Ureter (tissue), 1 donor: Measurements from ENCODE around the gene TMCC1. TPM values are rescaled to one million over a fixed set of nuclear protein-coding genes. Genes with fewer than 3 reads are reported as not detected.
"Not testable (repeated sequence)": the region's sequence is repeated elsewhere in the genome, so short reads cannot be mapped to it uniquely, and the experiment has no call there.

ENCODE experiments used
- DNase-seq: peaks from one replicate; pipeline ENCODE4 v3.0.0-alpha.2; 2020; ENCODE audit warnings: low spot score
- total RNA-seq: library from RNA; stranded (reverse); gene quantifications from one replicate; pipeline ENCODE4 v1.2.4, GENCODE V29; 2023
- donor health status: DM: yes; HTN: yes; CAD: no.

Gene TMCC1
- total RNA-seq, 1 donor from 2014 or later, result 68.0 TPM

DNA sequence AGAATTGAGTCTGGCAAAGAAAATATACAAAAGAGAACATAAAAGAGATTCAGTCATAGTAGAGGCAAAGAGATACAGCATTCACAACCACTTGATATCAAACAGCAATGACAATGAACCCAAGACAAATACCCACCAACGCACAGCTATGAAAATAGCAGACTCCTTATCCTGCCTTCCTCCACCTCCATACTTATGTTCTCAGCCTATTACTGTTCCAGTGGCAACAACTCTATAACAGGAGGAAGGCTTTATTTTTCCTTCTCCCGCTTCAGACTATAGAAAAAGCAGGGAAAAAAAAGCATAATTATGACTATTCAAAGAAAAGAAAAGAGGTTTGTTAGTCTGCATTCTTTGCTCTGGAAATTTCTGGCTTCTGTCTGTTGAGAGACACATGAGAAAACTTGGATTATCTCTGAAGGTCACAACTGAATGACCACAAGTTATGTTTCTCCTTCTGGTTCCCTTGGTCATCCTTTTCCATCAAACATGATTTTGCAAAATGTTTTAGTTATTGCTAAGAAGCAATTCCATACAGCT, 205.9 kb downstream of the TMCC1 start:
- no peak for DNase-seq

DNA sequence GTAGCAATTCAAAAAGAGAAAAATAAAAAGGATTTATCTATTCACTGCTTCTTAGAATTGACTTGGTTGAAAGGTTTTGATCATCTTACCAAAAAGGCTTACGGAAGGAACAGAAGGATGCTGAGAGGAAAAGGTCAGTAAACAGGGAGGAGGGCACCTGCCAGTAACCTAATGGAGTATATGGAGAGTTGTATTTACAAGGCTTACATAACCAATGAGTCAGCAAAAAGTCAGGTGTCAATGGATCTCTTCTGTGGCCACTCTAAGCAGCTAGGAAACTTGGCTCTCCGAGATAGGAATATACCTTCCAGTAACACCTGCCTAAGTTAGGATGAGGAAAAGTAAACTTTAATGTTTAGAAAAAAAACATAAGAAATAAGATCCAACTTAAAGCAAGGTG, 206.6 kb downstream of the TMCC1 start:
- no peak for DNase-seq

DNA sequence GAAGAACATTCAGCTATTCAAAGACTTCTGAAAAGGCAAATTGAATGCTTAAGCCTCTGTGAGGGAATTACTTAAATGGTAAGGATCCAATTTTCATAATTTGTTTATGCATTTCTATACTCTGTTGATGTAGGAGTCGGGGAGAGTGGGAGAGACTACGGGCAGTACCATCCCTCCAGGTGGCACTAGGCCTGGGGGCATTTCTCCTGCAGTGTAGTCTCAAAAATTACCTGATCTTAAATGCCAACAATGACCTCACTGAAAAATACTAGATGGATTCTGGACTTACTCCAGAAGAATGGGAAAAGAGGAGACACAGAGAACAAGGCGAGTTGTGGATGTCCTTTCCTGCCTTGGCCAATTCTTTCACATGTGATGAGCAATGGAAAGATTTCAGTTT, 209.2 kb downstream of the TMCC1 start:
- DNase-seq, result no peak

DNA sequence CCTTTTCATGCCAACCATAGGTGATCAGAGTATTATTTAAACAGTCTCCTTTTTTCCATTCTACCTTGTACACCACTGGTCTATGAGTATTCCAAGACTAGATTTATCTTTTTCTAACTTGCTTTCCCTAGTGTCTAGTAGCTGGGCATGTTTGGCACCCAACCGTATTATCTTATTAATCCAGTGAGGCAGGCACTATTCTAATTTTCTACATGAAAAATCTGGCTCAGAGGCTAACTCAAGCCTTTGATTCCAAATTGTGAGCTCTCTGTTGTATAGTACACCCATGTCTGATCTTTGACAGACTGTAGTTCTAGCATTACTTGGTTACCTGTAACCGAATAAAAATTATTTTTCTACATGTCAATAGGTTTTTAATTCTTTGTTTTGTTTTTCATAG, 210.3 kb downstream of the TMCC1 start:
- DNase-seq, result no peak

DNA sequence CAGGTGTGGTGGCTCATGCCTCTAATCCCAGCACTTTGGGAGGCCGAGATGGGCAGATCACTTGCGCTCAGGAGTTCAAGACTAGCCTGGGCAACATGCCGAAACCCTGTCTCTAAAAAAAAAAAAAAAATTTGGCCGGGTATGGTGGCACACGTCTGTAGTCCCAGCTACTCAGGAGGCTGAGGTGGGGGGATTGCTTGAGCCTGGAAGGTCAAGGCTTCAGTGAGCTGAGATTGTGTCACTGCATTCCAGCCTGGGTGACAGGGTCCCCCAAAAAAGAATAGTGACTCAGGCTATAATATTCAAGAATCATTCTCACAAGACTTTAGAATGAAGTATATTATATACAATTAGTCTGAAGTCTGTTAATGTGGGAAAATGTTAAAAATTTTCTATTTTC, 216.5 kb downstream of the TMCC1 start:
- no peak for DNase-seq

DNA sequence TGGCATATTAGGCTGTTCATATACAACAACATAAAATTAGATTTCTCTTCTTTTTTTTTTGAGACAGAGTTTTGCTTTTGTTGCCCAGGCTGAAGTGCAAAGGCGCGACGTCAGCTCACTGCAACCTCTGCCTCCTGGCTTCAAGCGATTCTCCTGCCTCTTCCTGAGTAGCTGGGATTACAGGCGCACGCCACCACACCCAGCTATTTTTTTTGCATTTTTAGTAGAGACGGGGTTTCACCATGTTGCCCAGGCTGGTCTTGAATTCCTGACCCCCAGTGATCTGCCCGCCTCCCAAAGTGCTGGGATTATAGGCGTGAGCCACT, 218.8 kb downstream of the TMCC1 start:
- not testable (repeated sequence) for DNase-seq

DNA sequence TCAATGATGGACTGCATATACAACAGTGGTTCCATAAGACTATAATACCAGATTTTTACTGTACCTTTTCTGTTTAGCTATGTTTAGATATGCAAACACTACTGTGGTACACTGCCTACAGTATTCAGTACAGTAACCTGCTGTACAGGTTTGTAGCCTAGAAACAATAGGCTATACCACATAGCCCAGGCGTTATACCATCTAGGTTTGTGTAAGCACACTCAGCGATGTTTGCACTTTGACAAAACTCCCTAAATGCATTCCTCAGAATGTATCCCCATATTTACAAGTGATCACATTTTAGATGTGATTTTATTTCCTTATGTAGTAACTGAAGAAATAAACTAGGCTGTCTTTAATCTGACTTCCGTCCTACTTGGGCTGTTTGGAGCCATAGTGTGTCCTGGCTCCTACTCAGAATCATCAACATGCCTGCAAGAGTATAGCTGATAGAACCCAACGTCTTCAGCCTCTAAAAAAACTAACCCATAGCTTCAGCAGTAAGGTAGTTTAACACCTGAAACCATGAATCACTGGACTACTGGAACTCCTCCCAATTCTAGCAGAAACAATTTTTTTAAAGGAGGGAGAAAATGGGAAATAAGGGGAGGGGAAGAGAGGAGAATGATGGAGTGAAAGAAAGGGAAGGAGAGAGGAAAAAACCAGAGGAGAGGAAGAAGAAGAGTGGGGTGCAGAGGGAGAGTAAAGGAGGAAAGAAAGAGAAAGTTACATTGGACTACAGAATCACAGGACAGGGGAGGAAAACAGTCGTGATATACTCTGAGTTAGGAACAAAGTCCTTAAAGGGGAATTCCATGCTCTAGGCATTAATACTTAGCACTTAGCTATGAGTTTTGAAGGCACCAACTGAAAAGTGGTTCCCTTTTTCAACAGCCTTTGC, 219.4 kb downstream of the TMCC1 start:
- no peak for DNase-seq

DNA sequence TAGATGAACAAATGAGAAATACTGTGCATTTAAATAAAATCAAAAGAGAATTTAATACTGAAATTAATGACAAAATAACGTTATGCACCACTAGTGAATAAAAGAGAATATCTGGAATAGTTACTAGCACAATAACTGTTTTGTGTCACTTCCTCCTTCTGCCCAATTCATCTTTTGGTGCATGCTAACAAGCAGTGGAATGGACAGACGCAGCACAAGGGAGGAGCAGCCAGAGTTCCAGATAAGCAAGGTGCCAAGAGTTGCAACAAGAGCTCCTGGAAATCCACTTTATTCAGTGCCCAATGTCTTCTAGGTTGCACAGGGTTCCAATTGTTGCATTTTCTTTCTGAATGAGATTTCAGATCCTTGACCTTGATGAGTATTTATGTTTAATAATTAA, 220.5 kb downstream of the TMCC1 start:
- no peak for DNase-seq

DNA sequence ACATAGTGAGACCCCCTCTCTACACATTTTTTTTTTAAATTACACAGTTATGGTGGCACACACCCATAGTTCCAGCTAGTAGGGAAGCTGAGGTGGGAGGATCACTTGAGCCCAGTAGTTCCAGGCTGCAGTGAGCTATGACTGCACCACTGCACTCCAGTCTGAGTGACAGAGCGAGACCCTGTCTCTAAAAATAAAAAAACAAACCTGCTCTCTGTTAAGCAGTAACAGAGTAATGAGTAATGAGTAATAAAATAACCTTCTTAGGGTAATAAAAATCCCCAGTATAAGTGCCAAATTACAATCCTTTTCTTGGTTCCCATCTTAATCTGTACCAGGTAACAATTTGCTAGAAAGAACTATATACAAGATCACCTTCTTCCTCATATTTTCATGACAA, 221.1 kb downstream of the TMCC1 start:
- DNase-seq, result no peak

DNA sequence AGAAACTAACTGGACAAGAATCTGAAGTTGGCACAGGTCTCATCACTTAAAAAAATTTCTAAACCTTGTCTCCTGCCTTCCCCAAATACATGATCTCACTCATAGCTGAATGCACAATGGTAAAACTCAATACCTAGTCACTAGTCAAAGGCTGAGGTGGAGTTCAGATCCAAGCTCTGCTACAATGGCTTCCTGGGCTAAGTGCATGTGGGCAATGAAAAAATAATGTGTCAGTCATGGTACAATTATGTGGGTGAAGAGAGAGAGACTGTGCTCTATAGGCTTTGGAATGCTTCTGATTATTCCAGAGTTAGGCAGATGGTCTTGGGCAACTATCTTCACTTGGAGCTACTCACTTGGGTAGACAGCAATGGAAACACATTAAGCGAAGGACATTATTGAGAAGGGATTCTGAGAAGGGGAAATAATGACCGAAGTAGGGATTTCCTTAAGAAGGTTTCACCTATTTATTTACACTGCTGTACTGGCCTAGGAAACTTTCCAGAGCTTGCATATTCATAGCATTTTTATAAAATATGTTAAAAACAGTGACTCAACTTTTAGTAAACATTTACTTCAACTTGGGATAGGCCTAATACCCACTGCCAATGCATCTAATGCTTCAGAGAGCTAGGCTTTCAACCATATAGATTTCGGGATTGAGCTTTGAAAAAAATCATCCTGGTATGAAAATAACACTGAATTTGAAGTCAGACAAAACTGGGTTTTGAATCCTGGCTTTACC, 228.3 kb downstream of the TMCC1 start:
- DNase-seq, result no peak

DNA sequence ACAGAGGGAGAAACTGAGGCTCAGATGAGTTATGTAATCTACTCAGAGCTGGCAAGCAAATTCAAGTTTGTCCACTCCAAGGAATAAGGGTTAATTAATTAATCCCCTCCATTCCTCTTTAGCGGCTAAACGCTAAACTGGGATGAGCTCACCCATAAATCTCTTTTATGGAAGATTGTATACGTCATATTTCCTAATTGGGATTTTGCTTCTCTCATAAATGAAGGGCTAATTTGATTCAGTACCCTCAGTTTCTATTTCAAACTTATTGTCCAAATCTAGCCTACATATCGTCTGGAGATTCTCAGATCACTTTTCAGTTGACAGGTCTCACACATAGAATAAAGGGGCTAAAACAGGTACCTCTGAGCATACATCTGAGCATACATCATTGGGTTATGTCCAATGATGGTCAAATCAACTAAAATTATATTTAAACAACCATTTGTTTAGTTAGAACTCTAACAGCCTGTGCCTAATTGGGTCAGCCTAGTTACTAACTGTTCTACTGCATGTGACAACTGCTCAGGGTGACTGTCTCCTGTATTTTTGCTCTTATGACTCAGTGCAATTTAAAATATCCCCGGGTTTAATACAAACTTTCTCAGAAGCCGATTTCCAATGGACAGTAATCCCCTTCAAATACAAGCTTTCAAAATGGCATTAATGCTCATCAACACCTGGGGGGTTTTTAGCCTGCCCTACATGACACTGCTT, 229.4 kb downstream of the TMCC1 start:
- DNase-seq, result no peak

DNA sequence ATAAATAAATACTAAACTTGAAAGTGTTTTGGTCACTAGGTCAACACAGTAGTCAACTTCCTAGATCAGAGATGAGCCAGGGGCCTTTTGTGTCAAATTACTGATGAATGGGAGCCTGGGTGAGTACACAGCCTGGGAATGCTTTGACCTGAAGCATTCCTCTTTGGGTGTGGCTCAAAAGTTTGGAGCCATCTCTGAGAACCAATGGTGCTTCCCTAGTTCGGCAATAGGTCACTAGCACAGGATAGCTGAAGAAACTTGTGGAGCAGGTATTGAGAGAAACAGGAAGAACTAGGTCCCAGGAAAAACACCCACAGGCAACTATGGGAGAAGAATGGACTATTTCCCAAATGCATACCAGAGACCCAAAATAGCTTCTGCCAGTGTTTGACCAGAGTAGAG, 230.5 kb downstream of the TMCC1 start:
- DNase-seq, result no peak

DNA sequence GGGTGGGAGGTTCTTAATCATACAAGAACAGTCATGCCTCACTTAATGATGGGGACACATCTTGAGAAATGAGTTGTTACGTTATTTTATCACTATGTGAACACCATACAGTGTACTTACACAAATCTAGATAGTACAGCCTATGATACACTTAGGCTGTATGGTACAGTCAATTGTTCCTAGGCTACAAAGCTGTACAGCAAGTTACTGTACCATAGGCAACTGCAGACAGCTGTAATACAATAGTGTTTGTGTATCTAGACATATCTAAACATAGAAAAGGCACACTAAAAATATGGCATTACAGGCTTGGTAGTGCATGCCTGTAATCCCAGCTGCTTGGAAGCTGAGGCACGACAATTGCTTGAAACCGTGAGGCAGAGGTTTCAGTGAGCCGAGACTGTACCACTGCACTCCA, 231.3 kb downstream of the TMCC1 start:
- no peak for DNase-seq

DNA sequence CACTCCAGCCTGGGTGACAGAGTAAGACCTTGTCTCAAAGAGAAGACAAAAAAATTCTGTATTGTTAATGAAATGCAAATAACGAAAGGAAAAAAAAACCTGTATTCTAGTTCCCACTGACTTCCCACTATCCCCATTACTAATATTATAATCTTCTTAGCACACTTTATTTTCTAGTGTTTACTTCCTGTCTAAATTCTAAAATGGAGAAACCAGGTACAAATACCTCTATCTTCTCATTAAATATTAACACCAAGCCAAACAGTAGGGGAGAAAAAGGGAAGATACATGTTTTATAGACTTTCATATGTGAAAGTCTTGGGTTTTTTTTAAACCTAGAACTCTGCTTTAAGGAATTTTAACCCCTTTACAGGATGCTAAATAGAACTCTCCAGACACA, 231.7 kb downstream of the TMCC1 start:
- no peak for DNase-seq

DNA sequence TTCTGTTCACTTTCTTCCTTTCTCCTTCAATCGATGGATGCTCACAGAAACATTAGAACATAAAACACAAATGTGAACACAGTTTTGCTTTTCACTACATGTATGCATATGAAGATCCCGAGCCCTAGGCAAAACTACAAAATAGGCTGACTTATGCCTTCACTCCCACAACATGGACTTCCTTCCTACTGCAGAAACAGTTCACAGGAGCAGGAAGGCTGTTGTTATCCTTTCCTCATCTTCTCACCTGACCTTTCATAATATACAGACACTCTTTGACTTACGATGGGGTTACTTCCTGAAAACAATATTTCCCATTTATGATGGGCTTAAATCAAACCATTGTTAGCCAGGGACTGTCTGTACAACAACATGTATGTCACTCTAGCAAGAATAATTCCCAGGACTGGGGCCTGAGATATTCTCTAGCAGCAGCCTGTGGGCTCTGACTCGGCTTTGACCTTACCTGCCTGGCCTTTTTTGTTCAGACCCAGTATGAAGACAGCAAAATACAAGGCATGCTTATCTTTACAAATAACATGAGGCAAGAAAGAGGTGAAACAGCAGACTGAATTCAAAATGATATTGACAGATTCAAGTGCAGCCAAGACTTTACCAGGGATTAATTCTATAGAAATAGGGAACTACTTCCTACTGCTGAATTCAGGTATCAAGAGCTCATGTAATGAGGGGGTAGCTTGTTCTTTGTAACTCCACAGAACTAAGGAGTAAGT, 235.2 kb downstream of the TMCC1 start:
- no peak for DNase-seq

DNA sequence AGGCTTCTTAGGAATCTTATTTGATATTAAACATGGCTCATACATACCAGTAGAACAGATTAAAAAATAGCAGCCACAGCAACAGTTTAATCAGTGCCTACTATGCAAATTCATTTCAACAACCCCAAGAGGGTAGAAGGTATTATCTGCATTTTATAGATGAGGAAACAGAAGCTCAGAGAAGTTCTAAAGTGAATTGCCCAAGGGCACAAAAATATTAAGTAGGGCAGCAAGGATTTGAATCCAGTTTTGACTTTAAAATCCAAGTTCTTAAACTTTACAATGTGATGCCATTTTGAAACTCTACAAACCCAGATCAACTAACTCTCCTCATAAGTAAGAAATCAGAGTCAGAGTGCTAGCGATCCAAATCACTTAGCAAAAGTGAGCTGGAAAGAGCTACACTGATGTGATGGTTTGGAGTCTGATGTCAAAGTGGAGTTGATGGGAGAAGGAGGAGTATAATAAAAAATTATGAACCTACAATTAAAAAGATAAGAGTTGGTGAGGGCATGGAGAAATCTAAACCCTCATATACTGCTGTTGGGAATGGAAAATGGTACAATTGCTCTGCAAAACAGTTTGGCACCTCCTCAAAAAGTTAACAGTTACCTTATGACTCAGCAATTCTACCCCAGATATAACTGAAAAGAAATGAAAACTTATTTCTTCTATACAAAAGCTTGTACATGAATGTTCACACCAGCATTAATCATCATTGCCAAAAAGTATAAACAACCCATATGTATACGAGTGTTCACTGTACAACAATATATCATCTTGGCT, 236.1 kb downstream of the TMCC1 start:
- no peak for DNase-seq

DNA sequence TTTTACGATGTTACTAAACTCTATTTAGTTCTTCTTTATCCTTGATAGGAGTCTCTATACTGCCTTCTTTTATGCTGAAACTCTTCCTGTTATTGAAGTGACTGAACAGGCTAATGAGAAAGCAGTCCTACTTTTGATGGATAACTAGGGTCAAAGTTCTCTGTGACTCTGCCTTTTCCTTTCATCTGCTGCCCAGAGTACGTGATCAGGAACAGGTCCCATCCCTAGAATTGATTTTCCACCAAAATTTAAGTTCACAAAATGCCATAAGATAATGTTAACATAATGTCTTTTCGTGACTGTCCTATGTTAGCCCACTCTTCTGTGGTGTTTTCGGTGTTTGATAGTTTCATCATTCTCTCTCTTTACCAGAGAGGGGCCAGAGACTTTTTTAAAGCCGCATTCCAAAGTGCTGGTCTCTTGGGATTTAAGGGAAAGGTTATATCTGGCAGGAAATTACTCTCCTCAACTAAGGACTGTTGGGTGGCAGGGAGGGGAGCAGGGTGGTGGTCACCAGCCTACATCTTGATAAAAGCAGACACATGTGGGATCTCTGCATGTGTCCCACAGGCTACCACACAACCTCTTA, 236.8 kb downstream of the TMCC1 start:
- no peak for DNase-seq

DNA sequence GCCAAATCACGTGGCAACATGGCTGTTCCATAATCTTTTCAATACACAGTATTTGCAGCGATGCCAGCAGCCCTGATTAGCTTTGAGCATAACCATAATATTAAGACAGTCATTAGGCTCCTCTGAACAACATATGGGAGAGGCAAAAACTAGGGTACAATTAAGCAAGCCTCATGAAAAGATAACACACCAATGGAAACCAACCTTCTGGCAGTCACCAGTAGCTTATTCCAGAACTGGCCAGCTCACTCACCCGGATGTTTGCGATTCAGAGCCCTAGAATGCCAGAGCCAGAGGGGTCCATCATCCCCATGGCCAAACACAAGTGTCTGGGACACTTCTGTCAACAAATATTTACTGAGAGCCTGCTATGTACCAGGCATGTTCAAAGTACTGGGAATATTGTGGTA, 238.2 kb downstream of the TMCC1 start:
- DNase-seq, result no peak

DNA sequence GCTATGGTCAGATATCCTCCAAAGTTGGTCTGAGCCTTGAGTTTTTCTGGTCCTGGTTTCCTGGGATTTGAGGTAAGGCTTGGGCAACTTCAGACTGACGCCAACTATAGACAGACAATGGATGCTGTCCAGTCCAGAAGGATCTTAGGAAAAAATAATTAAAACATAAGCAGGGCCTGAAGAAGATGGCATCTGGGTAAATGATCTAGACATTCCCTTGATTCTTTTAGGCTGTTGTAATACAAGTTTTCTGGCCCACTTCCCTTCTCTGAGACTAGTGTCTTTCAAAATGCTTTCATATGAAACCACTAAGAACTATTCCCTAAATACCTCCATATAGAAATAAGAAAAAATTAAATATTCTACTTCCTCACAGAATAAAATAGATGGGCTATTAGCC, 239.4 kb downstream of the TMCC1 start:
- no peak for DNase-seq

DNA sequence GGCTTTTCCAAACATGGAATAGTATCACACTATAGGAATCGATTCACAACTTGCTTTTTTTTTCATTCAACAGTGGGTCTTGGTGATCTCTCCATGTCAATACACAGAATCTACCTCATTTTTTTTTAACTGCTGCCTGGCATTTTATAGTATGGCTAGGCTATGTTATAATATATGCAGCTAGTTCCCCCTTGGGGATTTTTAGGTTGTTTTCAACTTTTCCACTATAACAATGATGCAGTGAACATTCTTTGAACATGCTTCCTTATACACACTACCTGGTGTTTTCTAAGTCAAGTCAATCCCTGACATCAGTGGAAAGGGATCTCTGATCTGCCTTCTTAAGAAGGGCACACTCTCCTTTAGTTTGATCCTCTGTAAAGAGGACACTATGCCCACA, 240.5 kb downstream of the TMCC1 start:
- no peak for DNase-seq
